Ovary (tissue), 9 donors: ENCODE data around the gene MORN4. TPM values are rescaled to one million over a fixed set of nuclear protein-coding genes. Genes with fewer than 3 reads are reported as not detected.

Experiments used
- DNase-seq, 5 donors: peaks; one replicate each; pipeline ENCODE4 v3.0.0-alpha.2; 2019 to 2020
- H3K27ac ChIP-seq, 2 donors: fragments of 200-600 bp; one replicate each; pipeline versions ENCODE4 v1.5.1 to v1.8.0; 2019 to 2022
- H3K27me3 ChIP-seq: fragments of 200-600 bp; one replicate; pipeline ENCODE4 v1.8.0; 2022
- H3K36me3 ChIP-seq: fragments of 200-600 bp; sonication (generic); one replicate; pipeline ENCODE4 v1.5.1; 2019
- H3K4me1 ChIP-seq: one replicate; pipeline ENCODE4 v1.8.1; 2013; ENCODE audit warnings: mild to moderate bottlenecking, moderate library complexity; ENCODE audit not compliant: insufficient read depth
- H3K4me3 ChIP-seq: fragments of 200-600 bp; sonication (generic); one replicate; pipeline ENCODE4 v1.5.1; 2017
- H3K9me3 ChIP-seq, 2 donors: fragments of 200-600 bp in 1 of 2; sonication (generic) in 1 of 2; one replicate each; pipeline versions ENCODE4 v1.5.1 to v1.8.1; 2013 to 2019; ENCODE audit warnings: mild to moderate bottlenecking in 1 of 2, moderate library complexity in 1 of 2
- CTCF ChIP-seq, 3 donors: fragments of 450-650 bp in 2 of 3; fragments of 200-600 bp in 1 of 3; IDR thresholded peaks; one replicate each; pipeline versions ENCODE4 v1.5.1 to v1.8.0; 2016 to 2022; ENCODE audit warnings: antibody characterized with exemption in 3 of 3, mild to moderate bottlenecking in 1 of 3
- EP300 ChIP-seq: sonication (generic); formaldehyde crosslinking; IDR thresholded peaks from one replicate; pipeline ENCODE4 v1.6.1; 2017; ENCODE audit warnings: antibody characterized with exemption
- POLR2A ChIP-seq: fragments of 450-650 bp; IDR thresholded peaks from one replicate; pipeline ENCODE4 v1.6.1; 2017; ENCODE audit warnings: antibody characterized with exemption, mild to moderate bottlenecking, moderate library complexity
- WGBS, 3 donors: extraction: QIAGEN DNeasy Blood & Tissue Kit in 1 of 3; methylation state at CpG; one replicate each; pipeline versions ENCODE4 v1.1.5 to v1.1.7; 2013 to 2017; 5-methylcytosine and 5-hydroxymethylcytosine counted together
- intact Hi-C, 4 donors: fragments of 100-400 bp; cut with DNase I; formaldehyde crosslinking; loops; one replicate each; pipeline versions ENCODE4 v1.11.0 to v1.15.1; 2022 to 2023
- polyA plus RNA-seq, 2 donors: library from polyadenylated mRNA; stranded (reverse); fragments of 200-250 nt in 1 of 2; fragments of 350-450 nt in 1 of 2; fragmentation: Illumina TruSeq in 1 of 2; extraction: RNeasy Lipid Tissue Mini Kit (QIAGEN cat#74804) in 1 of 2; gene quantifications; one replicate each; pipeline ENCODE4 v1.2.3, GENCODE V29; 2013 to 2014
- total RNA-seq, 7 donors: library from RNA; depleted of rRNA in 2 of 7; stranded (reverse); fragments of >200 nt in 2 of 7; fragmentation: NEBNext Ultra II Directional in 3 of 7; extraction: Animal tissue kit (Norgen Biotek cat#: 25700) in 3 of 7; gene quantifications; one replicate each; pipeline versions ENCODE4 v1.1.0 to v1.2.4, GENCODE V29; 2016 to 2023
- donor health status: DM: no; HTN: no; CAD: no; lungs with moderate emphysema.
- donor health status: DM: no; HTN: no; CAD: no.
- donor health status: Bipolar disorder and iron deficiency.
- donor health status: DM: yes; HTN: yes; CAD: no.
- donor health status: DM: no; HTN: no; CAD: no.
- donor health status: DM: yes; HTN: yes; CAD: no.

The MORN4 gene
- total and polyA plus RNA-seq, 9 donors, result 6.6 to 17.7 (median 11.5) TPM

GRCh38 chr10:97575127-97575668 is 58.1 kb downstream of the MORN4 start:
- 84 to 89% (median 85%) methylated on average over 6 of the region's 6 CpGs for WGBS, 3 donors

GRCh38 chr10:97574374-97575126 is 58.8 kb downstream of the MORN4 start:
- Histone ChIP-seq H3K27me3 (no peaks in the 10 kb centered on the region), H3K4me1 (no peaks in the 10 kb centered on the region), H3K9me3 (no peaks in the 10 kb centered on the region), H3K4me3 (no peak overlapping the region), H3K27ac (no peak overlapping the region), H3K36me3 (no peaks in the 10 kb centered on the region)
- DNase-seq, result peak in 1 of 5 donors; percentile 30
- intact Hi-C loops, result no loop called here
- TF ChIP-seq POLR2A, result no peak
- TF ChIP-seq CTCF (IDR thresholded peaks at IDR 0.05), result no peak
- TF ChIP-seq EP300, result no peak
- WGBS, 3 donors, result 62 to 67% (median 63%) methylated on average over 4 of the region's 4 CpGs

More at GRCh38 chr10:97575127-97575668, 58.1 kb downstream of the MORN4 start:
- Histone ChIP-seq H3K9me3 (no peaks in the 10 kb centered on the region), H3K4me1 (no peaks in the 10 kb centered on the region), H3K27me3 (no peaks in the 10 kb centered on the region), H3K27ac (no peak overlapping the region), H3K36me3 (no peaks in the 10 kb centered on the region), H3K4me3 (no peak overlapping the region)
- TF ChIP-seq POLR2A, result no peak
- no peak for TF ChIP-seq CTCF (IDR thresholded peaks at IDR 0.05)
- no peak for TF ChIP-seq EP300
- intact Hi-C loops, result no loop called here
- DNase-seq, result no peak

GRCh38 chr10:97573672-97574071 is 59.6 kb downstream of the MORN4 start:
- intact Hi-C loops, result loop anchor here in 1 of 4 donors (2.0 kb wide), 1 partner anchor 37 kb away; no protein-coding TSS in a partner anchor
- no peaks in the 10 kb centered on the region for H3K36me3 ChIP-seq
- WGBS, 3 donors, result 60 to 84% (median 65%) methylated on average over 2 of the region's 2 CpGs
- TF ChIP-seq CTCF (IDR thresholded peaks at IDR 0.05), result no peak
- H3K27ac ChIP-seq, result no peak overlapping the region
- no peak overlapping the region for H3K4me3 ChIP-seq
- no peaks in the 10 kb centered on the region for H3K4me1 ChIP-seq
- H3K9me3 ChIP-seq, result no peaks in the 10 kb centered on the region
- no peak for DNase-seq
- no peaks in the 10 kb centered on the region for H3K27me3 ChIP-seq

- intact Hi-C loops, result loop anchor here in 1 of 4 donors (2.0 kb wide), 1 partner anchor 38 kb away; no protein-coding TSS in a partner anchor
- H3K27ac ChIP-seq, result no peak overlapping the region
These were observed 60.3 kb downstream of the MORN4 start for GRCh38 chr10:97573021-97573420.

More at GRCh38 chr10:97573021-97573420, 60.3 kb downstream of the MORN4 start:
- Histone ChIP-seq H3K4me3 (no peak overlapping the region), H3K9me3 (no peaks in the 10 kb centered on the region), H3K36me3 (no peaks in the 10 kb centered on the region), H3K27me3 (no peaks in the 10 kb centered on the region), H3K4me1 (no peaks in the 10 kb centered on the region)
- peak in 1 of 5 donors; percentile 20 for DNase-seq
- TF ChIP-seq POLR2A (no peak), CTCF (IDR thresholded peaks at IDR 0.05) (no peak), EP300 (no peak)
- WGBS, 3 donors, result 94 to 95% (median 95%) methylated on average over 2 of the region's 2 CpGs
